Renal cortex interstitium (tissue), 11 donors: Measurements from ENCODE around the gene CDK5RAP2. TPM values are rescaled to one million over a fixed set of nuclear protein-coding genes. Genes with fewer than 3 reads are reported as not detected.
A peak's percentile ranks its signal among the peaks of the same experiment; 100 is the strongest.

ENCODE experiments used
- DNase-seq, 11 donors: peaks; one replicate each; pipeline ENCODE4 v3.0.0-alpha.2; 2013; ENCODE audit warnings: low read depth in 9 of 11, low spot score in 4 of 11; ENCODE audit errors: extremely low read depth in 1 of 11
- polyA plus RNA-seq, 3 donors: library from polyadenylated mRNA; unstranded; fragments of 120-200 nt; gene quantifications; one replicate each; pipeline ENCODE4 v1.2.1, GENCODE V29; 2013; ENCODE audit not compliant: insufficient read length in 3 of 3

Gene CDK5RAP2
- polyA plus RNA-seq, 3 donors: 57.9 to 66.9 (median 61.8) TPM

- no peak for DNase-seq
Observed at GRCh38 chr9:120608421-120608820, 28.5 kb upstream of the CDK5RAP2 start.

- no peak for DNase-seq
Observed at GRCh38 chr9:120603591-120603990, 23.6 kb upstream of the CDK5RAP2 start.

GRCh38 chr9:120603010-120603409 lies 23.0 kb upstream of the CDK5RAP2 start:
- no peak for DNase-seq

GRCh38 chr9:120593955-120594277 lies 13.9 kb upstream of the CDK5RAP2 start:
- DNase-seq: no peak

- no peak for DNase-seq
Observed at GRCh38 chr9:120593250-120593954, 13.4 kb upstream of the CDK5RAP2 start.

GRCh38 chr9:120592210-120592609 lies 12.2 kb upstream of the CDK5RAP2 start:
- DNase-seq: no peak

- no peak for DNase-seq
Observed at GRCh38 chr9:120587328-120587727, 7.4 kb upstream of the CDK5RAP2 start.

- peak in 6 of 11 donors; percentile 15 to 44 (median 30) for DNase-seq
Observed at GRCh38 chr9:120583958-120584369, 4.0 kb upstream of the CDK5RAP2 start.

- peak in 8 of 11 donors; percentile 2 to 19 (median 8) for DNase-seq
Observed at GRCh38 chr9:120579139-120580050, 572 bp downstream of the CDK5RAP2 start.

GRCh38 chr9:120574473-120574872 lies 5.5 kb downstream of the CDK5RAP2 start:
- DNase-seq: no peak

GRCh38 chr9:120572472-120572871 lies 7.5 kb downstream of the CDK5RAP2 start:
- DNase-seq: no peak

GRCh38 chr9:120571443-120572257 lies 8.3 kb downstream of the CDK5RAP2 start:
- DNase-seq: no peak

GRCh38 chr9:120570296-120570695 lies 9.7 kb downstream of the CDK5RAP2 start:
- DNase-seq: no peak

- no peak for DNase-seq
Observed at GRCh38 chr9:120569556-120569955, 10.4 kb downstream of the CDK5RAP2 start.

GRCh38 chr9:120568816-120569215 lies 11.2 kb downstream of the CDK5RAP2 start:
- no peak for DNase-seq

GRCh38 chr9:120567874-120568273 lies 12.1 kb downstream of the CDK5RAP2 start:
- no peak for DNase-seq

- no peak for DNase-seq
Observed at GRCh38 chr9:120567081-120567480, 12.9 kb downstream of the CDK5RAP2 start.

- no peak for DNase-seq
Observed at GRCh38 chr9:120564589-120564988, 15.4 kb downstream of the CDK5RAP2 start.

GRCh38 chr9:120562861-120563443 lies 17.0 kb downstream of the CDK5RAP2 start:
- DNase-seq: no peak
